Lung (tissue), 12 donors: Measurements from ENCODE around the gene REC8. TPM values are rescaled to one million over a fixed set of nuclear protein-coding genes. Genes with fewer than 3 reads are reported as not detected.

Experiments used
- ATAC-seq: fragments of 200-7000 bp; cut with Tn5 transposase; one replicate; pipeline ENCODE4 v1.9.1; 2020; ENCODE audit warnings: moderate number of reproducible peaks; ENCODE audit not compliant: insufficient read depth, low FRiP score
- DNase-seq, 3 donors: peaks; one replicate each; pipeline ENCODE4 v3.0.0-alpha.2; 2013 to 2017
- H3K27ac ChIP-seq, 2 donors: one replicate each; pipeline ENCODE4 v1.5.1; 2013; ENCODE audit warnings: mild to moderate bottlenecking in 2 of 2, moderate library complexity in 2 of 2, control low read depth in 1 of 2, inconsistent platforms in 1 of 2, low read depth in 1 of 2, low read length in 1 of 2
- H3K27me3 ChIP-seq, 3 donors: one replicate each; pipeline ENCODE4 v1.5.1; 2013; ENCODE audit warnings: low read length in 2 of 3; ENCODE audit not compliant: control insufficient read depth in 3 of 3, insufficient read depth in 3 of 3
- H3K36me3 ChIP-seq, 4 donors: one replicate each; pipeline ENCODE4 v1.5.1; 2013; ENCODE audit warnings: low read length in 4 of 4, mild to moderate bottlenecking in 1 of 4, moderate library complexity in 1 of 4; ENCODE audit not compliant: control insufficient read depth in 4 of 4, insufficient read depth in 4 of 4
- H3K4me1 ChIP-seq, 5 donors: one replicate each; pipeline ENCODE4 v1.5.1; 2013; ENCODE audit warnings: low read length in 5 of 5, mild to moderate bottlenecking in 2 of 5, moderate library complexity in 1 of 5; ENCODE audit not compliant: control insufficient read depth in 5 of 5, insufficient read depth in 5 of 5
- H3K4me3 ChIP-seq: one replicate; pipeline ENCODE4 v1.5.1; 2013; ENCODE audit warnings: mild to moderate bottlenecking, control low read depth, moderate library complexity
- H3K9ac ChIP-seq, 2 donors: one replicate each; pipeline ENCODE4 v1.5.1; 2013; ENCODE audit warnings: low read length in 2 of 2, control low read depth in 1 of 2; ENCODE audit not compliant: insufficient read depth in 1 of 2
- H3K9me3 ChIP-seq, 4 donors: one replicate each; pipeline ENCODE4 v1.5.1; 2013; ENCODE audit warnings: low read length in 3 of 4, mild to moderate bottlenecking in 1 of 4, moderate library complexity in 1 of 4; ENCODE audit not compliant: control insufficient read depth in 4 of 4, insufficient read depth in 3 of 4
- CTCF ChIP-seq: IDR thresholded peaks from 2 replicates; pipeline ENCODE4 v1.5.1; 2012; ENCODE audit warnings: mild to moderate bottlenecking; ENCODE audit errors: control extremely low read depth, extremely low read depth
- WGBS, 2 donors: extraction: QIAGEN DNeasy Blood & Tissue Kit; methylation state at CpG; one replicate each; pipeline ENCODE4 v1.1.7; 2013; 5-methylcytosine and 5-hydroxymethylcytosine counted together
- polyA plus RNA-seq, 2 donors: library from polyadenylated mRNA; stranded (reverse); fragments of 200-250 nt; gene quantifications; one replicate each; pipeline ENCODE4 v1.2.1, GENCODE V29; 2013
- total RNA-seq, 2 donors: library from RNA; depleted of rRNA in 1 of 2; stranded (reverse); fragments of >200 nt in 1 of 2; gene quantifications; one replicate each; pipeline ENCODE4 v1.2.1, GENCODE V29; 2014 to 2021
- donor health status: control.
- donor health status: control.
- donor health status: Bipolar disorder and iron deficiency.
- donor health status: healthy.
- donor health status: DM: yes; HTN: yes; CAD: no.

Gene REC8
- total and polyA plus RNA-seq, 4 donors, result 13.3 to 48.1 (median 29.5) TPM

GRCh38 chr14:24129410-24129998 lies 42.4 kb upstream of the REC8 start:
- ATAC-seq (no peak), DNase-seq (no peak)
- Histone ChIP-seq H3K9me3 (no peaks in the 10 kb centered on the region), H3K9ac (no peak overlapping the region), H3K27me3 (no peaks in the 10 kb centered on the region), H3K36me3 (peaks cover 0 to under 1% (median 0%) of the 10 kb centered on the region in 4 donors), H3K4me1 (peaks cover 0 to 5% (median 4%) of the 10 kb centered on the region in 5 donors), H3K27ac (no peak overlapping the region), H3K4me3 (no peak overlapping the region)
- TF ChIP-seq CTCF, result no peak
- WGBS, 2 donors, result 96 to 99% methylated on average over 8 of the region's 8 CpGs

GRCh38 chr14:24130380-24130716 lies 41.5 kb upstream of the REC8 start, which contains the start of gene FITM1:
Gene FITM1 (plus strand): TSS chr14:24130659. CDS start chr14:24131564, 905 bp downstream.
- Histone ChIP-seq H3K27me3 (no peaks in the 10 kb centered on the region), H3K36me3 (no peaks in the 10 kb centered on the region), H3K27ac (peak within 1 kb of the TSS; percentile 81 to 93), H3K4me3 (no peak within 1 kb of the TSS), H3K9me3 (no peaks in the 10 kb centered on the region), H3K4me1 (peaks cover 0 to 6% (median 4%) of the 10 kb centered on the region in 5 donors), H3K9ac (no peak within 1 kb of the TSS)
- DNase-seq (no peak), ATAC-seq (no peak)
- 75 to 92% methylated on average over 5 of the region's 5 CpGs for WGBS, 2 donors
- no peak for TF ChIP-seq CTCF

DNA sequence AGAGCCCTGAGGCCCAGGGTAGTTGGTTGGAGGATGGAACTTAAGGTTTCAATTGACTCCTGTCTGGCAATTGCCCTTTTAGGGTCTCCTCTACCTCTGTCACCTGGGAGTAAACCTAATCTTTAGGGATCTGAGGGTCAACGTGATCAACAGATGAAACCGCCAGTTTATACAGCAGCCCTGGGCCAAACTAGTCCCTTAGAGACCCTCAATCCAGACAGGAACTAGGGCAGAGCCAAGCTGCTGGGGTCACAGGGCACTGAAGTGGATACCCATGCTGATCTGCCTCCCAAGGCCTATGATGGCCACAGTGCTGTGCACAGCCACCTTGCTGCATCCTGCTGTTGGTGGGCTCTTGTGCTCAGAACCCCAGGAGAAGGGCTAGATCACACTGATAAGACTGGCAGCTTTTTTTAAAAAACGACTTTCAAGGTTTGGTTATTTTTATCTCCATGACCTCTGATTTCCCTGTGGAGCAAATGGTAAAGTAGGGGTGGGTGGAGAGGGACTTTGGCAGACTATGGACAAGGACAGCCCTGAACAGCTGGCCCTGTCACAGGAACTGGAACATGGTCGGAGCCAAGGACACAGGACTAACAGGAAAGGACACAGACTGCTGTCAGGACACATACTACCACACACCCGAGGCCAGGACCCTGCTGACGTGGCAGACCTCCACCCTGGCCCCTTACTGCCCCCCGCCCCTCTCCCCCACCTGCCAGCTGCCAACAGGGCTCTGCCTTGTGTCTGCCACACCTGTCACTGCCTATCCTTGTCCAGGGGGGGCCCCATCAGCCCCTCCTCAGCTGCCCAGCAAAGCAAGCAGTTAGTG lies 40.9 kb upstream of the REC8 start:
- ATAC-seq (no peak), DNase-seq (peak in 2 of 3 donors; percentile 45 to 59)
- Histone ChIP-seq H3K4me3 (no peak overlapping the region), H3K9me3 (no peaks in the 10 kb centered on the region), H3K27ac (peak overlapping the region; percentile 21 to 93), H3K27me3 (no peaks in the 10 kb centered on the region), H3K4me1 (peaks cover 0 to 8% (median 4%) of the 10 kb centered on the region in 5 donors), H3K36me3 (no peaks in the 10 kb centered on the region), H3K9ac (no peak overlapping the region)
- TF ChIP-seq CTCF, result no peak
- 56 to 77% methylated on average over 7 of the region's 7 CpGs for WGBS, 2 donors
